ENCODE measurements around the gene PCDH1.
A peak's percentile ranks its signal among the peaks of the same experiment; 100 is the strongest.
"Not testable (repeated sequence)": the region's sequence is repeated elsewhere in the genome, so short reads cannot be mapped to it uniquely, and the experiment has no call there.

PCDH1 gene

GRCh38 chr5:141826674-141827073, 51.5 kb downstream of the PCDH1 start:
- no peak for DNase-seq

GRCh38 chr5:141825791-141826560, 52.2 kb downstream of the PCDH1 start:
- DNase-seq = no peak

- no peak for DNase-seq
These were observed 53.0 kb downstream of the PCDH1 start for GRCh38 chr5:141825241-141825671.

- no peak for DNase-seq
These were observed 53.5 kb downstream of the PCDH1 start for GRCh38 chr5:141824717-141825116.

GRCh38 chr5:141823056-141823455, 55.2 kb downstream of the PCDH1 start:
- DNase-seq = no peak

GRCh38 chr5:141822144-141822543, 56.1 kb downstream of the PCDH1 start:
- DNase-seq = no peak

DNA sequence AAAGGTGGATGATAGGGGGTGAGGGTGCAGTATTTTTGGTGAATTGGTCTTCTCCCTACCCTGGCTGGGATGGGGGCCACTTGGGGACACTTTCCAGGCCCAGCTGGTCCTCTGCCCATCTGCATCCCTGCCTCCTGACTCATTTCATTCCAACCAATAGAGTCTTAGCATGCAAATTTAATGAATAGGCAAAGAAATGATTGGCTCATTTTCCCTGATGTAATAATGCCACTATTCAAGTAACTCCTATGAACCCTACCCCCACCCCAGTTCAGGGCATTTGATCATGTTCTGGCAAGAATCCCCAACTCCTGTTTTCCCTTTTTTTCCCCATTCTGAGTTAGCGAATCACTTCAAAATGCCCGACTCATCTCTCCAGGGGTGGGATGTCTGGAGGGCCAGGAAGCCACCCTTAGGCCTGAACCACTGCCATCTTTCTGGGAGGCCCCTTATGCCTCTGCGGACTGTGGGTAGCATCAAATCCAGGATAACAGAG, 56.7 kb downstream of the PCDH1 start:
- DNase-seq = no peak

DNA sequence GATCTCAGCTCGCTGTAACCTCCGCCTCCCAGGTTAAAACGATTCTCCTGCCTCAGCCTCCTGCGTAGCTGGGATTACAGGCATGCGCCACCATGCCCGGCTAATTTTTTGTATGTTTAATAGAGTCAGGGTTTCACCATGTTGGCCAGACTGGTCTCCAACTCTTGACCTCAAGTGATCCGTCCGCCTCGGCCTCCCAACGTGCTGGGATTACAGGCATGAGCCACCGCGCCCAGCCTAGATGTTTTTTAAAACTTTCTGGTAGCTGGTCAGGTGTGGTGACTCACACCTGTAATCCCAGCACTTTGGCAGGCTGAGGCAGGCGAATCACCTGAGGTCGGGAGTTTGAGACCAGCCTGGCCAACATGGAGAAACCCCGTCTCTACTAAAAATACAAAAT, 57.5 kb downstream of the PCDH1 start:
- not testable (repeated sequence) for DNase-seq

DNA sequence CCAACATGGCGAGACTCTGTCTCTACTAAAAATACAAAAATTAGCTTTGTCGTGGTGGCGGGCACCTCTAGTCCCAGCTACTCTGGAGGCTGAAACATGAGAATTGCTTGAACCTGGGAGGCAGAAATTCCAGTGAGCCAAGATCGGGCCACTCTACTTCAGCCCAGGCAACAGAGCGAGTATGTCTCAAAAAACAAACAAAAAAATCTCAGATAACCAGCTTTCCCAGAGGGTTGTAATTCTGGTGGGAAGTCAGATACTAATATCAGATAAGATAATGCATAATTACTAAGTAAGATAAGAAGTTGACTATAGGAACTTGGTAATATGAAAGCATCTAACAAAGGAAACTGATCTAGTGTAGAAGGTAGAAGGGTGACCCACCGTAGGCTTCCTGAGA, 60.6 kb downstream of the PCDH1 start:
- no peak for DNase-seq

- DNase-seq = no peak
These were observed 61.4 kb downstream of the PCDH1 start for GRCh38 chr5:141816598-141817399.

DNA sequence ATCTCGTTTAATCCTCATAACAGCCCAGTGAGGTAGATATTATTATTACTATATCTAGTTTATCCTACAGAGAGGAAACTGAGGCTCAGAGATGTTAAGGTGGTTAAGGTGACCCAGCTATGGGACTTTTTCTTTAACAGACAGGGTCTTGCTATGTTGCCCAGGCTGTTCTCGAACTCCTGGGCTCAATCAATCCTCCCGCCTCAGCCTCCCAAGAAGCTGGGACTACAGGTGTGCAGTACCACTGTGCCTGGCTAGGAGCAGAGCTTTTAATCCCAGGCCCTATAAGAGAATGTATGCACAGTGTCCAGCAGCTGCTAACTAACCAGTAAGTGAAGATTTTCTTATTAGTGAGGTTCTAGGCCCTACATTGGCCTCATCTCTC, 62.4 kb downstream of the PCDH1 start:
- no peak for DNase-seq

- no peak for DNase-seq
These were observed 63.0 kb downstream of the PCDH1 start for GRCh38 chr5:141815051-141815795.

DNA sequence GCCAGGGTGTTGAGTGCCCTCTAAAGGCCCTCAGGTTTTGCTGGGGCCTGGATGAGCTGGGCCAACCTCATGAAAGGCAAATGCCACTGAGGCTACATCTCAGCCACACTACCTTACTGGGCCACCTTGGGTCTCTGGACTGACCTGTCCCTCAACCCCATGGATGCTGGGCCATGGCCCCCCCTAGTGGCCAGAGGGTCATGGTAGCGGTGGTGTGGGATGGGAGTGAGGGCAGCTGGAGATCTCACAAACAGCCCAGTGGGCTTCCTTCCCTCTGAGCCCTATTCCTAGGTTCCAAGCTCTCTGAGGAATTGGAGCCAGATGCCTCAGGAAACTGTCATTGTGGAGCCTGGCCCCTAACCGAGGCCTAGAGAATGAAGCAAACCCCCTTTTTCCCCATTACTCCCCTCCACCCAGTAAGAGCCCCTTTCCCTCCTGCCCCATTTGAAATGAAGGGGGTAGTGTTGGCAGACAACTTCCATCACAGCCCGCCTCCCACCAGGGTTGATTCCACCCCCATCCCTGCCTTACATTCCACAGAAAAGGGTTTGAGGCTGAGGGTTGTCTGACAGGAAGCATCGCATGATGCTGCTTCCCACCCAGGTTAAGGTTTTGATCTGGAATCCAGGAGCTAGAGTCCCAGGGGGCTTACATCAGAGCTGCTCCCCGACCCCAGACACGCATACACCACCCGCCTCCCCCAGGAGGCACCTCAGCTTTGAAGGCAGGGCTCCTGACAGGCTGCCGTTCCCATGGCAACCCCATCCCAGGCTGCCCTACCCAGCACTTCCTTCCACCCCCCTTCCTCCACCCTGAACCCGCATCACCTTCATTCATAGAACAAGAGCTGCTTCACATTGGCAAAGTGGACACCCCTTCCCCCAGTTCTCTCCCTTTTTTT, 63.9 kb downstream of the PCDH1 start:
- peak; percentile 22 for DNase-seq

GRCh38 chr5:141812512-141812911, 65.7 kb downstream of the PCDH1 start:
- DNase-seq = no peak

DNA sequence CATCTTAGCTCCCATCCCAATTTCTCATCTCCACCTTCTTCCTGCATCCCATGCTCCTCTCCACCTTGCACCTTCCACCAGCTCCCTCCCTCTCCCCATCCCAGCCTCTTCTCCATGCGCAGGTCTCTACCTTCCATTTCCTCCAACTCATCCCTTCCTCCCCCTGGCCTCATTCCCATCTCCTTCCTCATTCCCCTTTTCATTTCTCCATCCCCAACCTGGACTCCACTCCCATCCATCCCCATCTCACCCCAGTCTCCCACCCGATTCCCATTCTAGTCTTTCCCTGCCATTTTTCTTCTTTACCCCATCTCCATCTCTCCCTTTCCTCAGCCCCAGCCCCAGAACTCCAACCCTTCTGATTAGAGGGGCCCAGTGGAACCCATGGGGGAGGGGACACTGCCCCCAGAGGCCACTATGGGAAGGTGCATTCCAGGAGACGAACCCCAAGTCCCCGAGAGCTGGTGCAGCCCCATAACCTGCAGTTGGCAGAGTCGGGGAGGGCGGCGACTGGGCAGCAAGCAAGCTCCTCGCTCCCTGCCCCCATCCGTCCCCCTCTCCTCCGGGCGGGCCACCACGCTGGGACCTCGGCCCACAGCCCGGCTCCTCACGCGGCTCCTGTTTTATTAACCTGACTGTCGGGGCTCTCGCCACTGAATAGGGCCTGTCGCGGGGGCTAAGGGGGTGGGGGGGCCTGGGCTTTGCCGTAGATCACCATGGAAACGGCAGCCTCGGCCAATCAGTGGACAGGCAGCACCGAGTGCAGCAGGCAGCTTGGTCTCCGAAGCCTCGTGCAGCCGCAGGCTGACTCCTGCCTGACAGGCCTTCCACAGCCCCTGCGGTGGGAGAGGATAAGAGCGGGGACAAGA, 66.7 kb downstream of the PCDH1 start:
- peak; percentile 77 for DNase-seq

GRCh38 chr5:141810702-141811101, 67.5 kb downstream of the PCDH1 start:
- no peak for DNase-seq

- no peak for DNase-seq
These were observed 68.7 kb downstream of the PCDH1 start for GRCh38 chr5:141809380-141810096.

- no peak for DNase-seq
These were observed 69.4 kb downstream of the PCDH1 start for GRCh38 chr5:141808857-141809256.

GRCh38 chr5:141807732-141808131, 70.5 kb downstream of the PCDH1 start:
- DNase-seq = no peak

DNA sequence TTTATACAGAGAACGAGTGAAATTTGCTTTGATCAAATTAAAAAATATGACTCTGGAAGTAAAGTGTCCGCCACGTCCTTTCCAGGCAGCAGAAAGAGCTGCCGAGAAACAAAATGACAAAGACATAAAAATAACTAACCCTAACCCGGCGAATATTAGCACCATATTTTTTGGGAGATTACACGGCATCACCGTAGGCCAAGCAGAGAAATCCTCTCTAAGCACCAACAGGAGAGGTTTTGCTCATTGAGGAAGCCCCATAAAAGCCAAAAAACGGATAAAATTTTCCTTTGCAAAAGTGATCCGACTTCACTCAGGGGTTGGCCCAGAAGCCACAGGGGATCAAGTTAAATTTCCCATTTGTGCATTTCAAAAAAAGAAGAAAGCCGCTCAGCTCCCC, 70.9 kb downstream of the PCDH1 start:
- no peak for DNase-seq

DNA sequence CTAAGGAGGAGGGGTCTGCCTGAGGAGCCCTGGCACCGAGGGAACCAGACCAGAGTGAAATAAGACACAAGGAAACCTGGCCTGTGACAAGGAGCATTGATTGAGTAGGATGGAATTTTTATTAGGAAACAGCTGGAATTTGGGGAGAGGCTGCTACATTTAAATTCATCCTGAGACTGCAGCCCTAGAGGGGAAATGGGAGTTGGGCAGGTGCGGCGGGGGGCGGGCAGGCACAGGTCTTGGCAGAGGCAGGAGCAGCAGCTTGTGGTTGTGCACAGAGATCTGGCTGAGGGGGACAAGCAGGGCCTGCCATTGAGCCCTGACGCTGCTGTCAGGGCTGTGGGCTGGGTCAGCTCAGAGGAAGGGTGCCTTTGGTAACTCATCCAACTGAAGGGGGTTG, 71.6 kb downstream of the PCDH1 start:
- no peak for DNase-seq
